Vagina (tissue), 2 donors: Measurements from ENCODE around the gene SEPTIN6.

ENCODE experiments used
- CTCF ChIP-seq, 3 experiments: fragments of 450-650 bp in 2 of 3; fragments of 200-600 bp in 1 of 3; sonication (generic) in 1 of 3; IDR thresholded peaks; one replicate each; pipeline ENCODE4 v1.5.1; 2017 to 2019; ENCODE audit warnings: antibody characterized with exemption in 3 of 3, mild to moderate bottlenecking in 2 of 3, moderate library complexity in 2 of 3
- POLR2AphosphoS5 ChIP-seq, 2 donors: sonication (generic); formaldehyde crosslinking; IDR thresholded peaks; one replicate each; pipeline ENCODE4 v1.9.0; 2017; ENCODE audit warnings: antibody characterized with exemption in 2 of 2, mild to moderate bottlenecking in 2 of 2, low read depth in 1 of 2; ENCODE audit not compliant: insufficient read depth in 1 of 2

- no peak for TF ChIP-seq CTCF (IDR thresholded peaks at IDR 0.05)
- no peak for TF ChIP-seq POLR2AphosphoS5 (IDR thresholded peaks at IDR 0.05; ENCODE audit: insufficient read depth in 1 of 2, low read depth in 1 of 2)
Observed at GRCh38 chrX:119695535-119696050, 2.6 kb upstream of the SEPTIN6 start.
